ENCODE results near the gene C4A.
A peak's percentile ranks its signal among the peaks of the same experiment; 100 is the strongest.
"Not testable (repeated sequence)": the region's sequence is repeated elsewhere in the genome, so short reads cannot be mapped to it uniquely, and the experiment has no call there.

Gene C4A

DNA sequence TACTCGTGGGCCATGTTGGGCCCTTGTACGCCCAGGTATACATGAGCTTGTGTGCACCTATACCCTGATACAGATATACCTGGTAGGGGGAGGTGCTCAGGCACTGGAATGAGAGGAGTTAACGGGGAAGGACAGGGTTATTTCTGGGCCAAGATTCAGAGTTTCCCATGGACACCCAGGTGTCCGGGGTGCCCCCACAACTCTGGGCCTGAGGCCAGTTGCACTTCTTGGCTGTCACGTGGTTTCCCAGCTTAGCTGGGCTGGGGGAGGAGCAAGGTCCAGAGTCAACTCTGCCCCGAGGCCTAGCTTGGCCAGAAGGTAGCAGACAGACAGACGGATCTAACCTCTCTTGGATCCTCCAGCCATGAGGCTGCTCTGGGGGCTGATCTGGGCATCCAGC, at the start of gene C4A:
Gene C4A (plus strand): TSS at position 314 of the 400 bp plus-strand sequence. CDS start 51 bp downstream, at position 365.
- not testable (repeated sequence) for DNase-seq (ENCODE audit: low spot score)

GRCh38 chr6:31932137-31932536, 49.7 kb upstream of the C4A start:
- not testable (repeated sequence) for DNase-seq (ENCODE audit: low spot score)

- DNase-seq (ENCODE audit: low spot score), result no peak
Observed at GRCh38 chr6:31933537-31933936, 48.3 kb upstream of the C4A start.

DNA sequence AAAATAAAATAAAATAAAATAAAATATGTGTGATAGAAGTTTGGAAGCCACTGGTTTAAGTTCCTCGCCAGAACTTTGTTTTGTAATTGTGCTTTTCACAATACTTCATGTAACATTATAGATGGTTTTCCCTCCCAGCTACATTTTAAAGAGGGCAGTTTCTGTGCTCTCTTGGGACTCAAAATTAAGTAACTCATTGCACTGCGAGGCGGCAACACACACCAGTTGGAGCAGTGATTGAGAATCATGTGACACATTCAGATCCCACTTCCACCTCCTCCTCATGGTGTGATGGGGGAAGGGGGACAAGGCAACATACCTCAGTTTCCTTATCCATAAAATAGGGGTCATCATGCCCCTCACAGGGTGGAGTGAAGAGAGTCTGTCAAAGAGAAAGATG, 46.8 kb upstream of the C4A start:
- no peak for DNase-seq (ENCODE audit: low spot score)

- DNase-seq (ENCODE audit: low spot score), result no peak
Observed at GRCh38 chr6:31935823-31936222, 46.0 kb upstream of the C4A start.

- DNase-seq (ENCODE audit: low spot score), result peak; percentile 56
Observed at GRCh38 chr6:31940256-31940664, 41.6 kb upstream of the C4A start.

GRCh38 chr6:31943742-31944141, 38.1 kb upstream of the C4A start:
- DNase-seq (ENCODE audit: low spot score), result no peak

- no peak for DNase-seq (ENCODE audit: low spot score)
Observed at GRCh38 chr6:31945154-31945506, 36.7 kb upstream of the C4A start.

DNA sequence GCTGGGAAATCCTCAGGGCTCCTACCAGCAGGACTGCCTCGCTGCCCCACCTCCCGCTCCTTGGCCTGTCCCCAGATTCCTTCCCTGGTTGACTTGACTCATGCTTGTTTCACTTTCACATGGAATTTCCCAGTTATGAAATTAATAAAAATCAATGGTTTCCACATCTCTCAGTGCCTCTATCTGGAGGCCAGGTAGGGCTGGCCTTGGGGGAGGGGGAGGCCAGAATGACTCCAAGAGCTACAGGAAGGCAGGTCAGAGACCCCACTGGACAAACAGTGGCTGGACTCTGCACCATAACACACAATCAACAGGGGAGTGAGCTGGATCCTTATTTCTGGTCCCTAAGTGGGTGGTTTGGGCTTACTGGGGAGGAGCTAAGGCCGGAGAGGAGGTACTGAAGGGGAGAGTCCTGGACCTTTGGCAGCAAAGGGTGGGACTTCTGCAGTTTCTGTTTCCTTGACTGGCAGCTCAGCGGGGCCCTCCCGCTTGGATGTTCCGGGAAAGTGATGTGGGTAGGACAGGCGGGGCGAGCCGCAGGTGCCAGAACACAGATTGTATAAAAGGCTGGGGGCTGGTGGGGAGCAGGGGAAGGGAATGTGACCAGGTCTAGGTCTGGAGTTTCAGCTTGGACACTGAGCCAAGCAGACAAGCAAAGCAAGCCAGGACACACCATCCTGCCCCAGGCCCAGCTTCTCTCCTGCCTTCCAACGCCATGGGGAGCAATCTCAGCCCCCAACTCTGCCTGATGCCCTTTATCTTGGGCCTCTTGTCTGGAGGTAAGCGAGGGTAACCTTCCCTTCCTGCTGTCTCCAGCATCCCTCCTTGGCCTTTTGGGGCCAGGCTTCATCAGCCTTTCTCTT, 36.1 kb upstream of the C4A start, which contains the start of gene CFB:
Gene CFB (plus strand): TSS at position 589 of the 863 bp plus-strand sequence. CDS start 127 bp downstream, at position 716.
- peak; percentile 87 for DNase-seq (ENCODE audit: low spot score)

DNA sequence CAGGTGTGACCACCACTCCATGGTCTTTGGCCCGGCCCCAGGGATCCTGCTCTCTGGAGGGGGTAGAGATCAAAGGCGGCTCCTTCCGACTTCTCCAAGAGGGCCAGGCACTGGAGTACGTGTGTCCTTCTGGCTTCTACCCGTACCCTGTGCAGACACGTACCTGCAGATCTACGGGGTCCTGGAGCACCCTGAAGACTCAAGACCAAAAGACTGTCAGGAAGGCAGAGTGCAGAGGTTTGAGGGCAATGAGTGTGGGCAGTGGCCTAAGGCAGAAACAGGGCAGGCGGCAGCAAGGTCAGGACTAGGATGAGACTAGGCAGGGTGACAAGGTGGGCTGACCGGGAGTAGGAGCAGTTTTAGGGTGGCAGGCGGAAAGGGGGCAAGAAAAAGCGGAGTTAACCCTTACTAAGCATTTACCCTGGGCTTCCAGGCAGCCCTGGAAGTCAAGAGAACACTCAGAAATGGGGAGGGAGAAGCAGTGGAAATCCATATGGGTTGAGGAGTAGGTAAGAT, 35.4 kb upstream of the C4A start:
- DNase-seq (ENCODE audit: low spot score), result no peak

- no peak for DNase-seq (ENCODE audit: low spot score)
Observed at GRCh38 chr6:31947070-31947675, 34.7 kb upstream of the C4A start.

- DNase-seq (ENCODE audit: low spot score), result no peak
Observed at GRCh38 chr6:31947864-31948263, 34.0 kb upstream of the C4A start.

- no peak for DNase-seq (ENCODE audit: low spot score)
Observed at GRCh38 chr6:31948306-31948705, 33.6 kb upstream of the C4A start.

DNA sequence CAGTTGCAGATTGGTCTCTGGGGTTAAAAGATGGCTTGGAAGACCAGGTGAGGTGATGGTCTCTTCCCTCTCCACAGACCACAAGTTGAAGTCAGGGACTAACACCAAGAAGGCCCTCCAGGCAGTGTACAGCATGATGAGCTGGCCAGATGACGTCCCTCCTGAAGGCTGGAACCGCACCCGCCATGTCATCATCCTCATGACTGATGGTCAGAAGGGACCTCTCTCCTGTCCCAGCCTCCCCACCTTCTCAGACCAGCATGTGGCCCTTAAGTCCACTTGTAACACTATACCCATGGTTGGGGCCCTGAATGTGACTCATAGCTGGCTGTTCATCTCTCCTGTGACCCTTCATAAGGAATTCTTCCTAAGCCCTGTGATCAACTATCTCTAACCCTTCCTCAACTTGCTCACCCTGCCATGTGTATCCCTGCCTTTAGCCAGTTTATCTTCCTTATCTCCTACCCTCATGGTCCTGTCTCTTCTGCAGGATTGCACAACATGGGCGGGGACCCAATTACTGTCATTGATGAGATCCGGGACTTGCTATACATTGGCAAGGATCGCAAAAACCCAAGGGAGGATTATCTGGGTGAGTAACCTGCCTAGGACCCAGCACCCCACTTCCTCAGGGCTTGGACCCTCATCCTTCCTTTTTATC, 33.0 kb upstream of the C4A start:
- DNase-seq (ENCODE audit: low spot score), result no peak

- DNase-seq (ENCODE audit: low spot score), result no peak
Observed at GRCh38 chr6:31949926-31950548, 31.8 kb upstream of the C4A start.

DNA sequence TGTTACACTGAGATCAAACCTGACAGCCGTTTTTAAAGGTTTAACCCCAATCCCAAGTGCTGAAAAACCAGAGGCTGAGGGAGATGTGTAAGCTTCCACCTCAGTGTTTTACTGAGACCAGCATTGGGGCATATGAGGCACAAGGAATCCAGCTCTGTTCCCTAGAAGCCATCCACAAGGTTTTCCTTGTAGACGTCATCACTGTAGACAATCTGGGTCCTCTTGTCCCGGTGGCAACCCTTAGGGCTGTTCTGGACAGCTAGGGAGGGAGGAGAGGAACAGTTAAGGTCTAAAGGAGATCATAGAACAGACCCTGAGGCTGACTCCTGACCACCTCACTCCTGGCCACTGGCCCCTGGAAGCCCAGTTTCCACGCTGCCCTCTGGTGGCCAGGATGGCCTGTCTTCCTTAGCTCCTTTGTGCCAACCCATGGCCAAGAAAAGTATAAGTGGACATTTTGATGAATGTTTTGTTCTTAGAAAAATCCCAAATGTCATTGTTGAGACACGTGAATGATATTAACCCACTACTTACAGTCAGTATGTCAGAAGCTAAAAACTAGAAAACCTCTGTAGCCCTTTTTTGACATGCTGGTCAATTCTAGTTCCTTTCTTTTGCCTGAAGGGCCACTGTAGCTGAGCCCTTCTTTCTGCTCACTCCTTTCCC, 29.6 kb upstream of the C4A start:
- peak; percentile 76 for DNase-seq (ENCODE audit: low spot score)

DNA sequence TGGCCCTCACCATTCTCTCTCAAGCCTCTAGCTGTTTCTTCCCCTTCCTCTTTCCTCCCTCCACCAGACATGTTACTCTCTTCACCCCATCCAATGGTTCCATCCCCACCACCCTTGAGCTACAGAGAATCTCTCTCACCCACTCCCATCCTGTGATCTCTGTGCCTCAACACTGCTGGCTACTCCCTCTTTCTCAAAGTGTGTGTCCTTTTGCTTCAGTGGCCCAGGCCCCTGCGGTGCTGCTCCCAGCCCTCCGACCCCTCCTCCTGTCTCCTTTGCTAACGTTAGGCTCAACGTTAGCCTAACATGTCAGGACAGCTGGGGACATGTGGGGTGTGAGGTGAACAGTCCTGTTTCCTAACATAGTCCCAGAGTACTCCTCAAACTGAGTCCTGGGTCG, 29.0 kb upstream of the C4A start:
- no peak for DNase-seq (ENCODE audit: low spot score)

- no peak for DNase-seq (ENCODE audit: low spot score)
Observed at GRCh38 chr6:31954511-31954910, 27.3 kb upstream of the C4A start.

DNA sequence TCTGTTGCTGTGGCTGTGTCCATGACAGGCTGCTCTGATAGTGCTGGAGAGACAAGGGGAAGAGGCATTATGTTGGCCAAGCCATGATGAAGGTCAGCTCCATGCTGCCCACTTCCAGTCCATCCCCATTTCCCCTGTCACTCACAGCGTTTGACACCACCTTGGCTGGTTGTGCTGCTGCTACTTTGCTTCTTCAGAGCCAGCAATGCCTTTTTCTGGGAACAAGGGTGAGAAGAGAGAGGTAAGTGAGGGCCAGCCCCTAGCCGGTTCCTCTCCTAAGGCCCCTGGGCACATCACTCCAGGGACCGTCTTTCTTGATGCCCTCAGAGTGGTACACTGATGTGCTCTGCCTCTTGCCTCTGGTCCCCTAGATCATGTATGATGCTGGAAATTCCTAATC, 25.1 kb upstream of the C4A start:
- no peak for DNase-seq (ENCODE audit: low spot score)

- peak; percentile 13 for DNase-seq (ENCODE audit: low spot score)
Observed at GRCh38 chr6:31958412-31958740, 23.5 kb upstream of the C4A start.

DNA sequence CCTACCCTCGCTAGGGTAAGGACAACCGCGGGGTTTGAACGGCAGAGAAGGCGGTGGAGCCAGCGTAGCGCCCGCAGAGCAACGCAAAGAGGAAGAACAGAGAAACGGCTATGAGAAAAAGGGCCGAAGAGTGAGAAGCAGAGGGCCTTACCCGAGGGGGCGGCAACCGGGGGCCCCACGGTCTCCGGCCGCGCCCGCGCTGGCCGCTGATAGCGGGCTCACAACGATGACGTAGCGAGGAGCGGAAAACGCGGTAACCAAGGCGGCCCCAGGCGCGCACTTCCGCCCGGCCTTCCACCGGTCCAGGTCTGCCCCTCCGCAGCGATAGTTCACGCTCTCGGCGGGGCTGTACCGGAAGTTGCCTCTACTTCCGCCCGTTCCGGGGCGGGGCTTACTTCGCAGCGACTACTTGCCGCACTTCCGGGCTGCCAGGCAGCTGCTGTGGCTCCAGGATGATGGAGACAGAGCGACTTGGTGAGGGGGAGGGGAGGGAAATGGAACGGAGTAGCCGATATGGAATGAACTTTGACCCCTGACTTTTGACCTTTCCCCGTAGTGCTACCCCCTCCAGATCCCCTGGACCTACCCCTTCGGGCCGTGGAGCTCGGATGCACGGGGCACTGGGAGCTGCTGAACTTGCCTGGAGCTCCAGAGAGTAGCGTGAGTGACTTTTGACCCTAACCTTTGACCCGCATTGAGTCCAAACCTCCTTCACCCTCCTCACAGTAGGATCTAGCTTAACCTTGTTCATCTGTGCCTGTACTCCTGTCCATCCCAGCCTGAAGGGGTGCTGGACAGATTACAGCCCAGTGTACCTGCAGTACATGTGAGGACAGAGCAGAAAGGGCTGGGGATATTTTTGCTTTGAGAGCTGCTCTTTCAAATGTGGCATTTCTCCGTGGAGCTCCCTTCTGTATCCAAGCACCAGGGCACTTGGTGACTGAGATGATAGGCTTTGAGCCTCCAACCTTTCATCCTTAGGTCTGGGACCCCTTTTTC, 22.8 kb upstream of the C4A start, which contains the start of the genes NELFE and SKIC2:
Gene NELFE (minus strand): TSS at position 231 of the 999 bp plus-strand sequence. CDS start 525 bp downstream, outside the sequence.
Gene SKIC2 (plus strand): TSS at position 435 of the 999 bp plus-strand sequence. CDS start 18 bp downstream, at position 453.
- peak; percentile 94 for DNase-seq (ENCODE audit: low spot score)
